ENCODE measurements around the gene FURIN. TPM values are rescaled to one million over a fixed set of nuclear protein-coding genes. Genes with fewer than 3 reads are reported as not detected.
A peak's percentile ranks its signal among the peaks of the same experiment; 100 is the strongest.

The FURIN gene
- total RNA-seq, 1 donor from 2014 or later: 143 TPM

DNA sequence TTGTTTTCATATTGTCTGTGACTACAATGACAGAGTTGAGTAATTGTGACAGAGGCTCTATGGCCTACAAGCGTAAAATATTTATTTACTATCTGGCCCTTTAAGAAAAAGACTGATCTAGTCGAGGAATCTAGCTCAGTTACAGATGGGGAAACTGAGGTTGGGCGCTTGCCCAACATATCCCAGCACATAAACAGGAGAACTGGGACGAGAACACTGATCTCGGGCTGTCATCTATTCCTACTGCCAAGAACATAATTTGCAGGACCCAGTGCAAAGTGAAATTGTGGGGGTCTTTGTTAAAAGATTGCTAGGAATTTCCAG lies 17.9 kb downstream of the FURIN start:
- Mint-ChIP-seq H3K9me3 (ENCODE audit: unreplicated experiment) (no peaks in the 10 kb centered on the region), H3K27ac (ENCODE audit: unreplicated experiment) (peak overlapping the region; percentile 26), H3K4me3 (ENCODE audit: unreplicated experiment) (peak overlapping the region; percentile 65), H3K36me3 (ENCODE audit: low read depth, unreplicated experiment) (peaks cover 11% of the 10 kb centered on the region), H3K27me3 (ENCODE audit: unreplicated experiment) (no peaks in the 10 kb centered on the region), H3K4me1 (ENCODE audit: unreplicated experiment) (peaks cover 26% of the 10 kb centered on the region)
- TF ChIP-seq, protein P1, sequence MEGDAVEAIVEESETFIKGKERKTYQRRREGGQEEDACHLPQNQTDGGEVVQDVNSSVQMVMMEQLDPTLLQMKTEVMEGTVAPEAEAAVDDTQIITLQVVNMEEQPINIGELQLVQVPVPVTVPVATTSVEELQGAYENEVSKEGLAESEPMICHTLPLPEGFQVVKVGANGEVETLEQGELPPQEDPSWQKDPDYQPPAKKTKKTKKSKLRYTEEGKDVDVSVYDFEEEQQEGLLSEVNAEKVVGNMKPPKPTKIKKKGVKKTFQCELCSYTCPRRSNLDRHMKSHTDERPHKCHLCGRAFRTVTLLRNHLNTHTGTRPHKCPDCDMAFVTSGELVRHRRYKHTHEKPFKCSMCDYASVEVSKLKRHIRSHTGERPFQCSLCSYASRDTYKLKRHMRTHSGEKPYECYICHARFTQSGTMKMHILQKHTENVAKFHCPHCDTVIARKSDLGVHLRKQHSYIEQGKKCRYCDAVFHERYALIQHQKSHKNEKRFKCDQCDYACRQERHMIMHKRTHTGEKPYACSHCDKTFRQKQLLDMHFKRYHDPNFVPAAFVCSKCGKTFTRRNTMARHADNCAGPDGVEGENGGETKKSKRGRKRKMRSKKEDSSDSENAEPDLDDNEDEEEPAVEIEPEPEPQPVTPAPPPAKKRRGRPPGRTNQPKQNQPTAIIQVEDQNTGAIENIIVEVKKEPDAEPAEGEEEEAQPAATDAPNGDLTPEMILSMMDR (IDR thresholded peaks at IDR 0.05; ENCODE audit: unreplicated experiment): peak; percentile 18
- DNase-seq (ENCODE audit: low spot score): no peak

DNA sequence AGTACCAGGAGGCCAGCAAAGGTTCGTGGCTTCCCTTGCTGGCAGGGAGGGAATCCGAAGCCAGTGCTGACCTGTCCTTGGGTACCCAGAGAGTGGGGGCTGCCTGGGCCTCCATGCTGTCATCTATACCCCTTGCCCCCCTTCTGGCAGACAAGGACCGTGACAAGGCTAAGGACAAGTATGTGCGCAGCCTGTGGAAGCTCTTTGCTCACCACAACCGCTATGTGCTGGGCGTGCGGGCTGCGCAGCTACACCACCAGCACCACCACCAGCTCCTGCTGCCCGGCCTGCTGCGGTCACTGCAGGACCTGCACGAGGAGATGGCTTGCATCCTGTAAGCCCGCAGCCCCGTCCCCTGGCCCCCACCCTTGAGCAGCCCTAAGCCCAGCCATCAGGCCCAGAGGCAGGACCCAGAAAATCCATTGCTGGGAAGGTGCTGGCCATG lies 18.7 kb downstream of the FURIN start:
- peaks cover 2% of the 10 kb centered on the region for H3K27me3 Mint-ChIP-seq (ENCODE audit: unreplicated experiment)
- no peaks in the 10 kb centered on the region for H3K9me3 Mint-ChIP-seq (ENCODE audit: unreplicated experiment)
- TF ChIP-seq, protein P1 (IDR thresholded peaks at IDR 0.05; ENCODE audit: unreplicated experiment): no peak
- no peak overlapping the region for H3K4me3 Mint-ChIP-seq (ENCODE audit: unreplicated experiment)
- H3K27ac Mint-ChIP-seq (ENCODE audit: unreplicated experiment): no peak overlapping the region
- H3K4me1 Mint-ChIP-seq (ENCODE audit: unreplicated experiment): peaks cover 26% of the 10 kb centered on the region
- peaks cover 15% of the 10 kb centered on the region for H3K36me3 Mint-ChIP-seq (ENCODE audit: low read depth, unreplicated experiment)
- DNase-seq (ENCODE audit: low spot score): no peak

DNA sequence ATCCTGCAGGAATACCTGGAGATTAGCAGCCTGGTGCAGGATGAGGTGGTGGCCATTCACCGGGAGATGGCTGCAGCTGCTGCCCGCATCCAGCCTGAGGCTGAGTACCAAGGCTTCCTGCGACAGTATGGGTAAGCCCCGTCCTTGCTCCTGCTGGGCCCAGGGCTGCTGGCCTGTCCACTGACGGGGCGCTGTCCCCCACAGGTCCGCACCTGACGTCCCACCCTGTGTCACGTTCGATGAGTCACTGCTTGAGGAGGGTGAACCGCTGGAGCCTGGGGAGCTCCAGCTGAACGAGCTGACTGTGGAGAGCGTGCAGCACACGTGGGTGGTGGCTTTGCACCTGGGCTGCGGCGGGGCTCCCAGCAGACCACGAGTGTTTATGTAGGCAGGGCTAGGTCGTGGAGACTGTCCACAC lies 20.9 kb downstream of the FURIN start:
- Mint-ChIP-seq H3K27me3 (ENCODE audit: unreplicated experiment) (peaks cover 4% of the 10 kb centered on the region), H3K27ac (ENCODE audit: unreplicated experiment) (no peak overlapping the region), H3K4me3 (ENCODE audit: unreplicated experiment) (no peak overlapping the region), H3K9me3 (ENCODE audit: unreplicated experiment) (no peaks in the 10 kb centered on the region), H3K4me1 (ENCODE audit: unreplicated experiment) (peaks cover 20% of the 10 kb centered on the region), H3K36me3 (ENCODE audit: low read depth, unreplicated experiment) (peaks cover 27% of the 10 kb centered on the region)
- TF ChIP-seq, protein P1 (IDR thresholded peaks at IDR 0.05; ENCODE audit: unreplicated experiment): no peak
- no peak for DNase-seq (ENCODE audit: low spot score)

DNA sequence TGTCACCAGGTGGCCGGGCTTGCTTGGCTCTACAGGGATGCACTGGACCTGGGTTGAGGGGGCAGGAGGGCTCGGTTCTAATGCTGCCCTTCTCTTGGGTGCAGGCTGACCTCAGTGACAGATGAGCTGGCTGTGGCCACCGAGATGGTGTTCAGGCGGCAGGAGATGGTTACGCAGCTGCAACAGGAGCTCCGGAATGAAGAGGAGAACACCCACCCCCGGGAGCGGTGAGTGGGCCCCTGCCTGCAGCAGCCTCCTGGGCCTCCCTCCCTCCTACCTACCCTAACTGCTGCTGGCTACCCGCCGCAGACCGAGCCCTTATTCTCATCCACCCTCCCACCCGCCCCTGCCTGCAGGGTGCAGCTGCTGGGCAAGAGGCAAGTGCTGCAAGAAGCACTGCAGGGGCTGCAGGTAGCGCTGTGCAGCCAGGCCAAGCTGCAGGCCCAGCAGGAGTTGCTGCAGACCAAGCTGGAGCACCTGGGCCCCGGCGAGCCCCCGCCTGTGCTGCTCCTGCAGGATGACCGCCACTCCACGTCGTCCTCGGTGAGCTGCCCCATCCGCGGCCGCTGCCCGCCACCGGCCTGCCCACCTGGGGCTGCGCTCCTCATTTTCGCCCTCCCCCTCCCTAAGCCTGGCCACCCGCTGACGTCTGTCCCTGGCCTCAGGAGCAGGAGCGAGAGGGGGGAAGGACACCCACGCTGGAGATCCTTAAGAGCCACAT lies 21.5 kb downstream of the FURIN start:
- Mint-ChIP-seq H3K27ac (ENCODE audit: unreplicated experiment) (no peak overlapping the region), H3K27me3 (ENCODE audit: unreplicated experiment) (peaks cover 4% of the 10 kb centered on the region)
- TF ChIP-seq, protein P1 (IDR thresholded peaks at IDR 0.05; ENCODE audit: unreplicated experiment): no peak

DNA sequence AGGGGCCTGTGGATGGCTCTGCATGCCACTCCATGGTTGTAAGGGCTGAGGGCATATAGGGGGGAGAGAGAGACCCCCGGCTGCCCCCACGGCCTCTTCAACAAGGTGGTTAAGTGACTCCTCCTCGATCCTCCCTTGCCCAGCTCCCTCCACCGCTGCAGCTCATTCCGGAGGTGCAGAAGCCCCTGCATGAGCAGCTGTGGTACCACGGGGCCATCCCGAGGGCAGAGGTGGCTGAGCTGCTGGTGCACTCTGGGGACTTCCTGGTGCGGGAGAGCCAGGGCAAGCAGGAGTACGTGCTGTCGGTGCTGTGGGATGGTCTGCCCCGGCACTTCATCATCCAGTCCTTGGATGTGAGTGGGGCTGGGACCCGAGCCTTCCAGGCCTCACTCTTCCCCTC lies 22.5 kb downstream of the FURIN start:
- DNase-seq (ENCODE audit: low spot score): no peak
- Mint-ChIP-seq H3K4me3 (ENCODE audit: unreplicated experiment) (no peak overlapping the region), H3K9me3 (ENCODE audit: unreplicated experiment) (no peaks in the 10 kb centered on the region), H3K36me3 (ENCODE audit: low read depth, unreplicated experiment) (peaks cover 32% of the 10 kb centered on the region), H3K27ac (ENCODE audit: unreplicated experiment) (no peak overlapping the region), H3K27me3 (ENCODE audit: unreplicated experiment) (peaks cover 4% of the 10 kb centered on the region), H3K4me1 (ENCODE audit: unreplicated experiment) (peaks cover 9% of the 10 kb centered on the region)
- TF ChIP-seq, protein P1 (IDR thresholded peaks at IDR 0.05; ENCODE audit: unreplicated experiment): no peak

More for the DNA sequence above, 21.5 kb downstream of the FURIN start:
- no peak overlapping the region for H3K4me3 Mint-ChIP-seq (ENCODE audit: unreplicated experiment)
- peaks cover 27% of the 10 kb centered on the region for H3K36me3 Mint-ChIP-seq (ENCODE audit: low read depth, unreplicated experiment)
- no peak for DNase-seq (ENCODE audit: low spot score)
- H3K4me1 Mint-ChIP-seq (ENCODE audit: unreplicated experiment): peaks cover 19% of the 10 kb centered on the region
- H3K9me3 Mint-ChIP-seq (ENCODE audit: unreplicated experiment): no peaks in the 10 kb centered on the region
